HG02943 (cell line): ENCODE results near the gene SLC40A1.

Experiments
- ATAC-seq: cut with Tn5 transposase; IDR thresholded peaks from one replicate; pipeline ENCODE4 v1.9.1; 2021; ENCODE audit warnings: mild to moderate bottlenecking, low read depth, moderate library complexity; ENCODE audit not compliant: unreplicated experiment

Gene SLC40A1

DNA sequence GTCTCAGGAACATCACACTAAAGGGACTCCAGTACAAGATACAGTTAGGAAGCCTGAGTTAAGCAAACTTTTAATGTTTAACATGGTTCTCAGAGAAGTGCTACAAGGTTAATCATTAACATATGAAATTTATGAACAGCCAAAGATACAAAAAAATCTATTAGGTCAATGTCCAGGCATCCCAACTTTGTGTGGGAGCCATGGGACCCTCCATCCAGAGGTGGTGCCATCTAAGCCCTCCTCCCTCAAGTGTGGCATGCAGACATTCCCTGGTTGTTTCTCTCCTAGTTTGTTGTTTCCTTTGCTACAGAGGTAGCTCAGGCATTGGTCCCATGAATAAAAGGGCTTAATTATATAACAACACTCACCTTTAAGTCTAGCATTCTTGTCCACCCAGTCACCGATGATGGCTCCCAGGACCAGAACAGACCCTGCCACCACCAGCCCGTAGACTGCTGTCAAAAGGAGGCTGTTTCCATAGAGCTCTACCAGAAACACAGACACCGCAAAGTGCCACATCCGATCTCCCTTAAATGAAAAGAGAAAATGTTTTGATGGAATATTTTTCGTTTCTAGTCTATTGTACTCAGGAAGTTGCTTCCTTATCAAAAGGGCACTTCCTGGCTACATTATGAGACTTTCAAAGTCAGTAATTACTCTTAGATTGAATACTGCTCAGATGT lies 5.7 kb downstream of the SLC40A1 start:
- ATAC-seq, result no peak

DNA sequence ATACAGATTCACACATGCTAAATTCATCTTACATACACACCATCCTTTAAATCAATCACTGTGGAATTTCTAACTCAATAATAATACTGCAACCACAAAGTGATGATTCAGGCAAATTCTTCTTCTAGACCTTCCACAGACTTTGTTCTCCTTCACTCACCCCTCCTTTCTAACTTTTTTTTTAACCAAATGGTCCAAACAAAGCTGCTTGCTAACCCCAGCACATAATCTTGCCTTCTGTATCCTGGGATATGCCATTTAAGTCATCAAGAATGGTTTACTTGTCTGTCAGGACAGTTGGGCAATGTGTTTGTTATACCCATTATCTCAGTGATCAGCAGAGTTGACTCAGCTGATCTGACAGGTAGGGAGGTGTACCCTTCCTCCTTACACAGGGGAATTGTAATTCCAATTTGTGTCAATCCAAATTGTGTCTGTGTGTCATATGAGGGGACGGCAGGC lies 10.0 kb downstream of the SLC40A1 start:
- ATAC-seq, result no peak

- ATAC-seq, result no peak
Measured at GRCh38 chr2:189569295-189569910, 11.2 kb downstream of the SLC40A1 start.

DNA sequence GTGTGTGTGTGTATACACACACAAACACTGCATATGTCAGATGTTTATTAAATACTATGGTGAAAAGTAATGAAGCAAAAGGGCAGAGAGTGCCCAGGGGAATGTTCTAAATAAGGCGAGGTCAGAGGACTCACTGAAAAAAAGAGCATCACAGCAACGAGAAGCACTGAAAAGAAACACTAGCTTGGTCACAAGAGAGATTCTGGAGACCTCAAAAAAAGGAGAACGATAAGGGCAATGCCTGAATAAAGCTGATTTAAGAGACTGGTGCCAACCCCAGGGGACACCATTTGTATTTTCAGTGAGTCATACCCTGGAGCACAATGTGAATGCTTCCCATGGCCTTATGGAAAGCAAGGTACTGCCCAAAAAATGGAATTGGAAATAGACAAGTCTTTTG lies 14.5 kb downstream of the SLC40A1 start:
- ATAC-seq, result no peak

- ATAC-seq, result no peak
Measured at GRCh38 chr2:189561371-189562038, 19.1 kb downstream of the SLC40A1 start.

DNA sequence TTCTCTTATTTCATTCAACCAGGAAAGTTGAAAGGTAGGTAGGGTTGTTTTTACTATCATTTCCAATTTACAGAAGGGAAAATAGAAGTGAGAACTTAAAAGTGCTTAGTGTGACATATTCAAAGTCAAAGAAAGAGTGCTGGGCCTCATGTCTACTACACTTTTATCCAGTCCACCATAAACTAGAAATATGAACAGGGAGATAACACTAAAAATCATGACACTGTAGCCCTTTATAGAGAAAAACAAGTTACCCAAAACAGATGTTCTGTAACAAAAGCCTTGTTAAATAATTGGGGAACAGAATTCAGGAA lies 20.4 kb downstream of the SLC40A1 start:
- no peak for ATAC-seq

DNA sequence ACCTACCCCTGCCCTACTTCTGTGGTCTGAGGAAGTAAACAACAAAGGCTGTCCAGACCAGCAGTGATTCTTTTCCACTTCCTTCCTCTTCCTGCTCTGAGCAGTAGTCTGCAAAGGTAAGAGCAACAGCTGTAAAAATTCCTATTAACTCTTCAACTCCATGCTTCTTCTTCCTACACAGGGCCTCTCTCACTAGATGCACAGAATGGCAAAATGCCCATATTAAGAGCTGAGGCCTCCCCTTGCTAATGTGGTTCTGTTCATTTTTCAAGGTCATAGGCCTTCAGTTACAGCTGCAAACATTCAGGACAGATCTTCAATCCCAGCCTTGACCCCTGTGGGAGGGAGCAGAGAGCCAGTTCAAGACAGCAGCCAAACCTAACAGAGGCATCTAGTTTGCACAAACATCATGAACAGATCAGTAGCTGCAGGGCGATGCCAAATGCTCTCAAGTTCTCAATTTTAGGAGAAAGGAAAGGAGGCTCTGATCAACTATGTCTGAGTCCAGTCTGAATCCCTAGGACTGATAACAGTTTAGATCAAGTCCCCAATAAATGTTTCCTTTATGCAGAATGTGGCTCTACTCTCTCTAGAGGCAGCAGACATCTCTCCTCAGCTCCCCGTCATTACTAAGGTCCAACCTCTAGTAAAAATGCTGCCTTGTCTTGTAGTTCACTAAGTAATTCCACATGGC lies 20.9 kb downstream of the SLC40A1 start:
- ATAC-seq, result no peak

DNA sequence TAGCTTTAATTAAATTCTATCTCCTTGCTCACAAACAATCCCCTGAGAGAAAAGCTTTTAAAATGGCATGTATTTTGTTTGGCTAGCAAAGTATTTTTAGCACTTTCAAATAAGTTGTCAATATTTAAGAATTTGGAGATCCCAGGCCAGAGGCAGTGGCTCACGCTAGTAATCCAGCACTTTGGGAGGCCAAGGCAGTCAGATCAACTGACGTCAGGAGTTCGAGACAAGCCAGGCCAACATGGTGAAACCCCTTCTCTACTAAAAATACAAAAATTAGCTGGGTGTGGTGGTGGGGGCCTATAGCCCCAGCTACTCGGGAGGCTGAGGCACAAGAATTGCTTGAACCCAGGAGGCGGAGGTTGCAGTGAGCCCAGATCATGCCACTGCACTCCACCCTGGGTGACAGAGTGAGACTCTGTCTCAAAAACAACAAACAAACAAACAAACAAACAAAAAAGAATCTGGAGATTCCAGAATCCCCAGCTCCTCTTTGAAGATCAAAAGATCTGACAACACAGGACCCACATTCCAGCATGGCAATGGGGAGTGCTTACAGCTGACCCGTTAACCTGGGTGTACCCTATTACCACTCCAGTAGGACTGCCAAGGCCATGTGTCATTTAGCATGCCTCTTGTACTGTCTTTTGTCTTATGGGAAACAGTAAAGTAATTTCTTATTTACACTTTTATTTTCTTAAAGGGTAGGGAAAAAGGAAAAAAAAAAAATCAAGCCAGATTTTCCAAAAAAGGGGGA lies 21.9 kb downstream of the SLC40A1 start:
- no peak for ATAC-seq

GRCh38 chr2:189557373-189557772 lies 23.2 kb downstream of the SLC40A1 start:
- no peak for ATAC-seq

DNA sequence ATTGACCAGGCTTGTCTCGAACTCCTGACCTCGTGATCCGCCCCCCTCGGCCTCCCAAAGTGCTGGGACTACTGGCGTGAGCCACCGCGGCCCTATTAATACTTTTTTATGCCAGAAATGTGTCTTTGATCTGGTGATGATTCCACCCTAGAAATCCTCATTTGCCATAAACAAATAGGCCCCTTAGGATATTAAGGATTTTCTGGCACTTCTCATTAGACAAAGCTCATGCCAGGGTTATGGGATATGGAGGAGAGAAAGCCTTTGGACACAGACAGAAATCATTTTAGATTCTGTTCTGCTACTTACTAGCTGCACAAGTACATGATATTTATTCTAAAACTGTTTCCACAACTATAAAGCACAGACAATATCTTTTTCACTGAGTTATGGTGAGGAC lies 24.1 kb downstream of the SLC40A1 start:
- no peak for ATAC-seq

DNA sequence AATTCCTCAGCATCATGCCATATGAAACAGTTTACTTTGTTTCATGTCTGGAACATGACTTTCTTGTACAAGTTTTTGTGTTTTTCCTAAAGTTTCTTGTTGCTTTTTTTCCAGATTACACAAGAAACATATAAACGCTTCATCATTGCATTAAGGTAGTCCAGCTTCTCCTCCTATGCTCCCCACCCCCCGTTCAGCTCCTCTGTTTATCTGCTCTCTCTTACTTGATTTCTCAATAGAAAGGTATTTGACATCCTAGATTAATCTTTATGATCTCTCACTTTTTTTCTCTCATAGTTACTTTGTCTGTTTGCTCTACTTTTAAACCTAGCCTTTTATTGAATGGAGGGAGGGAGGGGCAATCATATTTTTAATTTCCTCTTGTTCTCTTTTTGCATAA lies 25.4 kb downstream of the SLC40A1 start:
- ATAC-seq, result no peak

DNA sequence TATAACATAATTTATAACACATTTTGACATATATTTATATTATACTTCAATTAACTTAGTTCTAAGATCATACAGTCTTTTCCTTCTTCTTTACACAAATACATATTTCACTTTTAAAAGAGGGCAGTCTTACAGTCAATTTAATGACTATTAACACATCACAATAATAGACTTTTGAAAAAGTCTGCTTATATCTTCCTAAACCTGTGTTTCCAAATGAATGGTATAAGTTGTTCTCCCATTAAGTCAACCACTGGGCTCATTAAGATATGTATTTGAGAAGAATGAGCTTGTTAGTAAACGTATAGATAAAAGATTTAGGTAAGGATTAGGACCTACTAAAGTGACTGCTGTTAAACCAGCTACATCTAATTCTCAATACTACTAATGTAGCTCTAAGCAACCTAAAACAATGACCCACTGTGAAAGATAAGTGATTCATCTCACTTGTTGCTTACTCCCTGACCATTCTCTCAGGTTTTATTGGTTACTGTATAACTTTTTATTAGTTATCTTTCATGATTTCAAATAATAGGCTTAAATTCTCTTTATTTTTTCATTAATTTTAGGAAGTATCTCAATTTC lies 27.0 kb downstream of the SLC40A1 start:
- no peak for ATAC-seq

DNA sequence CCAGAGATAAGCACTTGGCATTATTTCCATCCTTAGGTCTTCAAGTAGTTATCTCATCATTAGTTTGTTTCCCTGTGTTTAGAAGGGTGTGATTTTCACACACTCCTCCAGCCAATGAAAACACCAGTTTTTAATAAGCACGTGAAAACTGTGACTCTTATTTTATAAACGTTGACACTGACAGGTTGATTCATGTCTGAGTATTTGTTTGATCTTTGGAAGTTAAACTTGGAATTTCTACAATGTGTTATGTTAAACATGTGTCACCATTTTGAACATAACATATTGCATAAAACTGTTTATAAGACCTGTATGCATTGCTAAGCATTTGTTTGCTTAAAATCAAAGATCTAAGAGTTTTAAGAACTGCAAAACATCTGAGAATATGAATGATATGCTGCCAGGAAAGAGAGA lies 27.6 kb downstream of the SLC40A1 start:
- ATAC-seq, result no peak

- no peak for ATAC-seq
Measured at GRCh38 chr2:189552334-189552990, 28.1 kb downstream of the SLC40A1 start.

GRCh38 chr2:189551808-189552207 lies 28.8 kb downstream of the SLC40A1 start:
- ATAC-seq, result no peak

- no peak for ATAC-seq
Measured at GRCh38 chr2:189549449-189549832, 31.1 kb downstream of the SLC40A1 start.

- ATAC-seq, result no peak
Measured at GRCh38 chr2:189548666-189549448, 31.7 kb downstream of the SLC40A1 start.

GRCh38 chr2:189545418-189545817 lies 35.2 kb downstream of the SLC40A1 start:
- no peak for ATAC-seq
